GM21360 (cell line): ENCODE data around the gene GNG12.
A peak's percentile ranks its signal among the peaks of the same experiment; 100 is the strongest.
"Not testable (repeated sequence)": the region's sequence is repeated elsewhere in the genome, so short reads cannot be mapped to it uniquely, and the experiment has no call there.

ENCODE experiments used
- ATAC-seq: cut with Tn5 transposase; IDR thresholded peaks from one replicate; pipeline ENCODE4 v1.9.1; 2021; ENCODE audit warnings: mild to moderate bottlenecking, moderate library complexity; ENCODE audit not compliant: unreplicated experiment

GNG12 gene

DNA sequence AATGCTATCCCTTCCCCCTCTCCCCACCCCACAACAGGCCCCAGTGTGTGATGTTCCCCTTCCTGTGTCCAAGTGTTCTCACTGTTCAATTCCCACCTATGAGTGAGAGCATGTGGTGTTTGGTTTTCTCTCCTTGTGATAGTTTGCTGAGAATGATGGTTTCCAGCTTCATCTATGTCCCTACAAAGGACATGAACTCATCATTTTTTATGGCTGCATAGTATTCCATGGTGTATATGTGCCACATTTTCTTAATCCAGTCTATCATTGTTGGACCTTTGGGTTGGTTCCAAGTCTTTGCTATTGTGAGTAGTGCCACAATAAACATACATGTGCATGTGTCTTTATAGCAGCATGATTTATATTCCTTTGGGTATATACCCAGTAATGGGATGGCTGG lies 168.0 kb downstream of the GNG12 start:
- not testable (repeated sequence) for ATAC-seq

DNA sequence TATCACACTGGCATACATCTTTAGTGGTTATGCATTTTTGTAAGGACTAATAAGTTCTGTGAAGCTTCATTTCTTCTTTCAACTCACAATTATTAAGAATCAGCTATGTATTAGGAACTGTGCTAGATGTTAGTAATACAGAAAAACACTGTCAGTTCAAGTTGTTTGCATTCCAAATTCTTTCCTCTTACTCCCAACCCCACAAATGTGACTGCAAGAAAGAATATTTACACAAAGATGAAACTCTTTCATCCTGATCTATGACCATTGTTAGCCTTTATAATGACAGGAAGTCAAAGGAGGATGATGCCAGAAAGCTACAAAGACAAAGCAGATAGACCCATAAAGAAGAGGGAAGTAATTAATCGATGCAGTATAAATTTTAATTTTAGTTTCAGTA lies 169.2 kb downstream of the GNG12 start:
- ATAC-seq = no peak

DNA sequence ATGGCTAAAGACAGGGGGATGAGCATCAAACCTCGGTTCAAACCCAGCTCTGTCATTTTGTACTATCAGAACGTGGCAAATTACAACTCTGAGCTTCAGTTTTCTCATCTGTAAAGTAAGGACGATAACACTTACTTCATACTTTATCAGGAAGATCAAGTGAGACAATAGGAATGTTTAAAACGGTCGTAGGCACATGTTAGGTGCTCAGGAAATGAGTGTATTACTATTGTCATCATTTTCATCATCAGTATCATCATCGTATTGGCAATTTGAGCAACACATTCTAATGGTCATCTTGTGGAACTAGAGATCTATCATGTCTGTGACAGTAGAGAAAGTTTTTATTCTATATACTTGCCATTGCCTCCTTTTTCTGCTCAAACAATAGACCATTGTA lies 170.4 kb downstream of the GNG12 start:
- no peak for ATAC-seq

DNA sequence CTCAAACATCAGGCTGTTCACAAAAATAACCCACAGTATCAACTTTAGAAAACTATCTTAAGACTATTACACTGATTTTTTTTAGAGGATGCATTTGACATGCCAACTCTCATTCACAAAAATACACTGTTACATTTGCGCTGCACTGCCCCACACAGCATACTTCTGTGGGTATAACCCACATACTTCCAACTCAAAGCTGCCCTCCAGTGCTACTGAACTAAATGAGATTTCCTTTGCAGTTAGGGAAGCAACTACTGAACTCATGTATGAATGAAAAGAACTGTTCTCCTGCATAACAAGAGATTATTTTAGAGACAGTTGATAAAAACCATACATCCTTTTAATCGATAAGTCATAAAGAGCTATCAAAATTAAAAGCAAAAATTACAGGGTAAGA lies 174.0 kb downstream of the GNG12 start:
- ATAC-seq = no peak

DNA sequence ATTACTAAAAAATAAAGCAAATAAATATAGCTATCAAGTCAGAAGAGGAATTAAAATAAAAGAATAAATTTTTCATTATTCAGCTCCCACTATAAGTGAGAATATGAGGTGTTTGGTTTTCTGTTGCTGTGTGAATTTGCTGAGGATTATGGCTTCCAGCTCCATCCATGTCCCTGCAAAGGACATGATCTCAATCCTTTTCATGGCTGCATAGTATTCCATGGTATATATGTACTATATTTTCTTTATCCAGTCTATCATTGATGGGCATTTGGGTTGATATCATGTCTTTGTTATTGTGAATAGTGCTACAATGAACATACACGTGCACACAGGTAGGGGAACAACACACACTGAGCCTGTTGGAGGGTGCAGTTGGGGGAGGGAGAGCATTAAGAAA lies 176.1 kb downstream of the GNG12 start:
- ATAC-seq = not testable (repeated sequence)

DNA sequence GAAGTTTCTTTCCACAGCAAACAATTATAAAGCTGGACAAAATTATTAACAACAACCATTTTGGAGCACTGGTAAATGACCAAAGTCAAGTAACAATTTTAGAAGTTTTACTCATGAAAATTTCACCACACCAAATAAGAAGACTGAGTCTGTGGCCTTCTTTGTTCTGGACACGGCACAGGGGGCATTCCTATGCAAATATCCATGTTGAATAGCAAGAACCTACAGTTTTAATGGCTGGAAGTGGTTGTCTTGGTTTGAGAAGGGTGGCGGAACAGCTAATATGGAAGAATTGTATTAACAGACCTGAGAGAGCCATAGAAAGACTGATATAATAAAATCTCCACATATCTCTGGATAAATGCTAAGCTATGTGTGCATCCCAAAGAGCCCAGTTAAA lies 177.7 kb downstream of the GNG12 start:
- ATAC-seq = no peak

DNA sequence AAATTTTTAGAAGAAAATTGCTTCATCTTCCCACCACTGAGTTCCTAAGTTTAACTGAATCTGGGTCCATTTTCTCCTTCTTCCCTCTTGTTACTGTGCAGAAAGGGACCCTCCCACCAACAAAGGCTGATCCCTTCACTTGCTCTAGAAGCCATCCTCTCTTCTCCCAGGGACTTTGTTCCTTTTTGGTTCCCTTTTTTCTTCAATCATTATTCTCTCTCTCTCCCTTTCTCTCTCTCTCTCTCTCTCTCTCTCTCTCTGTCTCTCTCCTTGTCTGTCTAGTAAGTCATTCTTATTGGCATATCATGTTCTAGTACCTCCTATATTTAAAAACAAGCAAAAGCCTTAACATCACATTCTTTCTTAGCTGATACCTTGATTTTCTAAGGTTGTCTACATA lies 180.0 kb downstream of the GNG12 start:
- no peak for ATAC-seq

DNA sequence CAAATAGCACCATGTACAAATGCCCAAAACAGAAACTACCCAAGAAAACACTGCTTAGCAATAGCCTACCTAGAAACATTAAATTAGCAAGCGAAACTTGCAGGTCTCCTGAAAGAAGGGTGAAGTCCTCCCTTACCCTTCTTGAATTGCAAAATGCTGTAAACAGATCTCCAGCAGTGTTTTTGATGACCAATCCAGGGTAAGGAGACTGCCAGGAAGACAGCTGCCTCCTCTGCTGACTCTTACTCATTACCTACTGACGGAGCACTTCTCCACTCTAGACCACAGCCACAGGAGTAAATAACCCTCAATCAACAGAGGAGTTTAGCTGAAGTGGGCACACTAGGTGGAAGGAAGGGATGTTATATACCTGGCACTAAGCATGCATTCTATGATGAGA lies 180.5 kb downstream of the GNG12 start:
- ATAC-seq = peak; percentile 57
